ENCODE measurements around the gene ZFP1.

The ZFP1 gene

GRCh38 chr16:75103994-75104393 lies 44.3 kb upstream of the ZFP1 start:
- no peak overlapping the region for H3K4me3 ChIP-seq (ENCODE audit: low read length)
- no peak for TF ChIP-seq CTCF (IDR thresholded peaks at IDR 0.05; ENCODE audit: insufficient read depth, low read depth, low read length, missing control alignments)
- DNase-seq (ENCODE audit: low read depth): no peak

- no peak for DNase-seq (ENCODE audit: low read depth)
- no peak for TF ChIP-seq CTCF (IDR thresholded peaks at IDR 0.05; ENCODE audit: insufficient read depth, low read depth, low read length, missing control alignments)
- H3K4me3 ChIP-seq (ENCODE audit: low read length): no peak overlapping the region
Measured at GRCh38 chr16:75104836-75105235, 43.5 kb upstream of the ZFP1 start.

- TF ChIP-seq CTCF (IDR thresholded peaks at IDR 0.05; ENCODE audit: insufficient read depth, low read depth, low read length, missing control alignments): no peak
- H3K4me3 ChIP-seq (ENCODE audit: low read length): no peak overlapping the region
- DNase-seq (ENCODE audit: low read depth): no peak
Measured at GRCh38 chr16:75105306-75106061, 42.8 kb upstream of the ZFP1 start.

- no peak for DNase-seq (ENCODE audit: low read depth)
- no peak for TF ChIP-seq CTCF (IDR thresholded peaks at IDR 0.05; ENCODE audit: insufficient read depth, low read depth, low read length, missing control alignments)
- no peak overlapping the region for H3K4me3 ChIP-seq (ENCODE audit: low read length)
Measured at GRCh38 chr16:75106351-75107274, 41.7 kb upstream of the ZFP1 start.

GRCh38 chr16:75107505-75107904 lies 40.8 kb upstream of the ZFP1 start:
- DNase-seq (ENCODE audit: low read depth): no peak
- no peak for TF ChIP-seq CTCF (IDR thresholded peaks at IDR 0.05; ENCODE audit: insufficient read depth, low read depth, low read length, missing control alignments)
- H3K4me3 ChIP-seq (ENCODE audit: low read length): no peak overlapping the region

GRCh38 chr16:75108792-75109731 lies 39.3 kb upstream of the ZFP1 start:
- H3K4me3 ChIP-seq (ENCODE audit: low read length): no peak overlapping the region
- no peak for TF ChIP-seq CTCF (IDR thresholded peaks at IDR 0.05; ENCODE audit: insufficient read depth, low read depth, low read length, missing control alignments)
- DNase-seq (ENCODE audit: low read depth): peak; percentile 98

Measured in epithelial cell of esophagus (primary cell).